Endothelial cell of hepatic sinusoid (primary cell): Measurements from ENCODE around the gene ZNF496.

Experiments
- in situ Hi-C: cut with HindIII; loops from 2 replicates; pipeline ENCODE4 v1.10.0; 2017; ENCODE audit warnings: low sequenced_read_pairs

The ZNF496 gene

DNA sequence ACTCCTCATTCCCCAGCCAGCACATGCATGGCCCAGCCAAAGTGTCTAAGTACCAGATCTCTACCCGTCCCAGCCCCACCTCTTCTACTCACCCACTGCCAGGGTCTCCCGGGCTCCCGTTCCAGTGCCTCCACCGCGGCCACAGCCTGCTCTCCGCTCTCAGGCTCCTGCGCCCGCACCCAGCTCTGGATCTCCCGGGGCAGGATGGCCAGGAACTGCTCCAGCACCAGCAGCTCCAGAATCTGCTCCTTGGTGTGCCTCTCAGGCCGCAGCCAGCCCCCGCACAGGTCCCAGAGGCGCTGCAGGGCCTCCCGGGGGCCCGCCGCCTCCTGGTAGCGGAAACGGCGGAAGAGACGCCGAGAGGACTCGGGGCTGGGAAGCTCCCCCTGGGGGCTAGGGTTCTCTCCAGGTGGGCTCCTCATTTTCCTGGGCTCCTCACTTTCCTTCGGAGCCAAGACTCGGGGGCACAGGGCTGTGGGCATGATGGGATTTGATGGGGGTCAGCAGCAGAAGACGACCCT lies 2.5 kb downstream of the ZNF496 start:
- in situ Hi-C loops: no loop called here

DNA sequence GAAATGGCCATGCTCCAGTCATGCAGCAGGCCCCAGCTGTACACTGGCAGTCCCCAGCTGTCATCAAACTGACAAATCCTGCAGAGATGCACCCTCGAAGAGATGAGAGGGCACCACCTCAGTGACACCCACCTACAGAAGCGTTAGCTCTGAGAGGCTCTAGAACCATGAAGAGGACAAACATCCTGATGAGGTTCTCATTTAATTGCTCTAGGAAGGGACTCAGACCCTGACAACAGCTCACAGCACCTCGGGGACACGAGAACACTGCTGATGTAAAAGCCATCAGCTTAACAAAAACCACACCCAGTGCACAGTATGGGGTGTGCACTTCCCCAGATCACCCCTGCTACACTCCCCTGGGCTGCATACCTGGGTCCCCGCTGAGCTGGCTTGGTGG lies 3.4 kb downstream of the ZNF496 start:
- in situ Hi-C loops: no loop called here

DNA sequence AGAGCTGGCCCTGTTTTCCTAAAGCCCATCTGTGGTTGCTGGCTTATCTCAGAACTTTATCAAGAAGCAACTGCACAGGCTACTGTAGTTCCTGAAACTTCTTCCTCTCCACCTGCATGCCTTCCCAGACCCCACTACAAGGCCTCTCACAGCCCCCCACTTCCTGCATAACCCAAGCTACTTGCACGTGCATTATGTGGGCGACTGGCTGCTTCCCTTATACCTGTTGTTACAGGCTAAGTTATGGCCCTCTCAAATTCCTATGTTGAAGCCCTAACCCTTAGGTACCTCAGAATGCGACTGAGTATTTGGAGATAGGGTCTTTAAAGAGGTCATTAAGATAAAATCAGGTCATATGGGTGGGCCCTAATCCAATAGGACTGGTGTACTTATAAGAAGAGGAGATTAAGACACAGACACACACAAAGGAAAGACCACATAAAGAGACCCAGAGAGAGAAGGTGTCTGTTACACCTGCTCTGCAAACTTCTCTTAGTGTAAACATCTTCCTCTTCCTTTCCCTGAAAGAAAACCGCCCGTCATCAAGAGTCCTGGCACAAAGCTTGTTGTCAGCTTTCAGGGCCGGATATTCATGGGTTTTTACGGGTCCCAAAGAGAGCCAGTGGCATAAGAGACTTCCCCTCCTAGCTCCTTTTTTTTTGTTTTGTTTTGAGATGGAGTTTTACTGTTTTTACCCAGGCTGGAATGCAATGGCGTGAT lies 5.1 kb downstream of the ZNF496 start:
- in situ Hi-C loops: no loop called here

DNA sequence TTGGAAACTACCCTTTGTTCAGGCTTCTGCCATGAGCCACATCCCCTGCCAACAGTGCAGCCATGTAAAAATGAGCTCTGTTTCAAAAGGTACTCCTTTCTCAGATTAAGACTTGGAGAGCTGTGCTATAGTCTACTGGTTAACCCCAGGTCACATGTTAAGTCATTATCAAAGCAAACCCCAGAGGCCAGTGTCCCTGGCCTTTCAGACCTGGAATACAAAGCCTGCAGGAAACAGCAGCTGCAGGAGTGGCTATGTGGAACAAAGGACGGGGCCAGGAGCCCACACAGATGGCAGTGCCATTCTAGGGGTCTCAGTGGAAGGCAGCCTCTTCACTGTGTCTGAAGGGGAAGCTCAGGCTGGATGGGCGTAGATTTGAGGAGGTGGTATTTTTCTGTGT lies 6.7 kb downstream of the ZNF496 start:
- in situ Hi-C loops: no loop called here

DNA sequence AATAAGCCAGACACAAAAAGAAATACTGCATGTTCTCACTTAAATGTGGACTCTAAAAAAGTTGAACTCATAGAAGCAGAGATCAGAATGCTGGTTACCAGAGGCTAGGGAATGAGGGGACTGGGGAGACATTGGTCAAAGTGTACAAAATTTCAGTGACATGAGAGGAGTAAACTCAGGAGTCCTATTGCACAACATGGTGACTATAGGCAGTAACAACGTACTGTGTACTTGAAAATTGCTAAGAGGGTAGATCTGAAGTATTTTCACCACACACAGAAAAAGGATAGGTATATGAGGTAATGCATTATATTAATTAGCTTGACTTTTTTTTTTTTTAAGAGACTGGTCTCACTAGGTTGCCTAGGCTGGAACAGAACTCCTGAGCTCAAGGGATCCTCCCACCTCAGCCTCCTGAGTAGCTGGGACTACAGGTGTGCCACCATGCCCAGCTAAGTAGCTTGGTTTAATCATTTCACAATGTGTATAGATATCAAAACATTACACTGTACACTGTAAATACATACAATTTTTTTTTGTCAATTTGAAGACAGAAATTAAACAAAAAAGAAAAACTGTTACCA lies 7.4 kb downstream of the ZNF496 start:
- in situ Hi-C loops: no loop called here

DNA sequence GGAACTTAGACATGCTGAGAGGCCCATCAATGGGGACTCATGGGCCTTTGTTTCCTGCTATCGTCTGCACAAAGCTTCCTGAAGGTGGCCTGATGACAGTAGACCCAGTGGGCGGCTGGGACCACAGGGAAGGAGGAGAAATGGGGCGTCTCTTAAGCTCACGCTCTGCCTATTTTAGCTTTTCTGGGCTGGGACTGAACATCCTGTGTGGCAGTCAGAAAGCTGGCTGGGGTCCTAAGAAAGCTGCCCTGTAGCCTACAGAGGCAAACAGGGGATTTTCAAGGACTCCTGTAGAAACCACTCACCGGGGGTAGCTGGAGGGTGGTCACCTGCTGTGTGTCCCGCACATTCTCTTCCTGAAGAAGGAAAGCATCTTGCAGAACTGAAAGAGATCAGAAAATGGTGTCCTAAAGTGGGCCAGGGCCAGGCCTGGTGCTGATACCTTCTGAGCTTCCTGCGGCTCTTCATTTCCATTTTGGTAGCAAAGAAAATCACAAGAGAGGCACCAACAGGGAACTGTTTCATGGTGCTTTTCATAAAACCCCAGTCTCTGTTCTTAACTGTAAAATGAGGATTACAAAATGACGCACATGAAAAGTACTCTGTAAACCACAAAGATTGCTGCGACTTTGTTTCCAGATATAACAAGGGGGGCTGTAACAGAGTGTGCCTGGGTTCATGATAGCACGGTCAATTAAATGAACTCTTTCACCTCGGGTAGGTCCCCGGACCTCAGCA lies 8.6 kb downstream of the ZNF496 start:
- in situ Hi-C loops: no loop called here

DNA sequence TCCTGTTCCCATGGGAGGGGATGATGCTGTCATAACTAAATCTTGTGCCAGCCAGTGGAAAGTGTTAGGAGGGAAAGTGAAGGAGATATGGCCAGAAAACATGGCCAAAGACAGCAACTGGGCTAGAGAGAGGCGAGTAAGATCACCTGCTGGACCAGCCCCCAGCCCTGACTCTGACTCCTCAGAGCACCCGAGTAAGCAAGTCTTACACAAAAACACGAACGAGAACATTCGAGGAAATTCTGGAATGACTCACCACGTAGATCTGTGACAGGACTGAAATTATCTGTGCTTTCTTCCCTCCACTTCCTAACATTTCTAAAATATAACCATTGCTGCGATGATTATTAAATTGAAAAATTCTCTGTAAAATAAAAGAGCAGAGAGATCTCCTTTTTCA lies 9.2 kb downstream of the ZNF496 start:
- in situ Hi-C loops: no loop called here

DNA sequence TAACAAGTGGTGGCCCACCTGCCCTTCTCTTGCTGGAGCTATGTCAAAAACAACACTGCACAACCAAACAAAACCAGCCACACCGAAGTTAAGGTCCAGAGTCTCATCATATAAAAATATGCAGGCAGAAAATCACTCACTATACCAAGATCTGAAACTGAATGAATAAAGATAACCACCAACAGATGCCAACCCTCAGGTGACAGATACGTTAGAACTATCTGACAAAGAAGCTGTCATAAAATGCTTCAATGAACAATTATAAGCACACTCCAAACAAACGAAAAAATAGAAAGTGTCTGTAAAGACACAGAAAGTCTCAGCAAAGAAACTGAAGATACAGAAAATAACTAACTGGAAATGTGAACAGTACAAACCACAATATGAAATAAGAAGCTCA lies 14.0 kb downstream of the ZNF496 start:
- in situ Hi-C loops: no loop called here

DNA sequence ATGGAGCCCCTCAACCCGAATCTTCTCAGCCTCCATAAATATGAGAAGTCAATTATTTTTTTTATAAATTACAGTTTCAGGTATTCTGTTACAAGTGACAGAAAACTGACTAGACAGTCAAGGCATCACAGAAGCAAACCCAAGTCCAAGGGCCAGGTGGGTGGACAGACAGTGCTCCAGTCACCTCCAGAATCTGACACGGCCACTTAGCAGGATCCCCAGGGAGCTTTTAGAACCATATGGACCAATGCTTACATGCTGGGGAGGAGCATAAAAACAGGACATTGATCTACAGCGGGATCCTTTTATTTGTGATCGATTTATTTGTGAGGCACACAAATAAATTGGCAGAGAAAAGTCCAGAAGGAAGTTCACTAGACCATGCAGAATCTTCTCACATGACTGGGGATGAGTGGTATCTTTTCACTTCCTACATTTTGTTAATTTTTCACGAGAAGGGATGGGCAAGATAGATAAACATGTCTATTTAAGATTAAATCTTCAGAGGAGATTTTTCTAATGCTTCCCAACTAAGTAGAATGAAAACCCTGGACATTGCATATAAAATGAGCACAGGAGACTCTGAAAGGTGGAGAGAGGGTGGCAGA lies 15.0 kb downstream of the ZNF496 start:
- in situ Hi-C loops: no loop called here

DNA sequence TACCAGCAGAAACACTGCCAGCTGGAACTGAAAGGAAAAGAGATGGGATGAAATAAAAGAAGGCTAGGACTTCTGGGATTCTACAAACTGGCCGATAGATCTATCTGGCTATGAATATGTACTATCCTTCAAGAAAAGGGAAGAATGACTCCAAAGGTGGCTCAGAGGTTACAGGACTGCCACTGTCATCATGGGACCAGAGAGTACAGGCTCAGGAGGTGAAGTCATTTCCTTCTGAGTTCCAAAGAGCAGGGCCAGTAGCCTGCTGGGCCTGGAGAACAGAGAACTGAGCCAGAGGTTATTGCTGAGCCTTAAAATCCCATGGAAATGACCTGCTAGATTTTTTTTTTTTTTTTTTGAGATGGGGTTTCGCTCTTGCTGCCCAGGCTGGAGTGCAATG lies 27.6 kb downstream of the ZNF496 start:
- in situ Hi-C loops: no loop called here

DNA sequence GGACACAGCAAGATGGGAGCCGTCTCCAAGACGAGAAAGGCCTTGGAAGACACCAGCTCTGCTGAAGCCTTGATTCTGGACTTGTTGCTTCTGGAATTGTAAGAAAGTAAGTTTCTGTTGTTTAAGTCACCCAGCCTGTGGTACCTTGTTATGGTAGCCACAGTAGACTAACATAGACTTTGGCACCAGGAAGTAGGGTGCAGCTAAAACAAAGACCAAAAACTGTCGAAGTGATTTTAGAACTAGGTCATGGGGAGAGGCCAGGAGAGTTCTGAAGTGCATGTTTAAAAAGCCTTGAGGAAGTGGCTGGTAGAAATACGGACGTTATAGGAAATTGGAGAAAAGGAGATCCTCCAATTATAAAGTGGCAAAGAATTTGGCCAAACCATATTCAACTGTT lies 28.5 kb downstream of the ZNF496 start:
- in situ Hi-C loops: no loop called here

DNA sequence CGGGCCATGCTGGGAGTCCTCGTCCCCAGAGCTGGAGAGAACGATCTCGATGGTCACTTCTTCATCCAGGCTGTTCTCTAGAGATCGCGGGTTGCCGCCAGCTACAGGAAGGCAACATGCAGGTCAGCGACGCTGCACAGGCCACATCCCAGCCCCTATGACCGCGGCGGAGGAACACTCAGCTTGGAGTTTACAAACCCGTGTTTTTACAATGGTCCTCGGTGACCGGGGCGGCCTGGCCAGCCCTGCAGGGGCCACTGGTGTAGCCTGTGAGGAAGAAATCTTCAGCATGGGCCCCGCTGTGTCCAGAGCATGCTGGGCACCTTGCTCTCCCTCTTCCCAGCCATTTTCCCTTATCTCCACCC lies 30.5 kb downstream of the ZNF496 start:
- in situ Hi-C loops: no loop called here

DNA sequence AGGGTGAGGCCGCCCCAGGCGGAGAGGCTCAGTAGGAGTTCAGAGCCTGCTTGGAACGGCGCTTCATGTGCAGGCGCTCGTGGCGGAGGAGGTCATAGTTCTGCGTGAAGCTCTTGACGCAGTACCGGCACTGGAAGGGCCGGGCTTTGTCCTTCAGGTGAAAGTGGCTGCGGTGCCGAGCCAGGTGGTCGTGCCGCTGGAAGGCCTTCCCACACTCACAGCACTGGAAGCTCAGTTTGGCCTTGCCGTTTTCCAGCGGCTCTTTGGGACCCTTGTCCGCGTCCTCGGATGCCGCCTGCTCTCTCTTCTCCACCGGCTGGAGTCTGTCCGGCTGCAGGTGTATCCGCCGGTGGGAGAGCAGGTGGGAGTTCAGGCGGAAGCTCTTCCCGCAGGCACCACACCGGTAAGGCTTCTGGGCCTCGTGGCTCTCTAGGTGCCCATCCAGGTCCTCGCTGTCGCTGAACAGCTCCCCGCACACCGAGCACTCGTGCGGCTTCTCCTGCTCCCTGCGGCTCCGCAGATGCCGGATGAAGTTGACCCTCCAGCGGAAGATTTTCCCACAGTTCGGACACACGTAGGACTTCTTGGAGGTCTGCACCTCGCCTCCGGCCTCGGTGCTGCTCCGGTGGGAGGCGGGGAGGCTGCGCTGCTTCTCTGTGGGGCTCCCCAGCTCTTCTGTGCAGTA lies 31.0 kb downstream of the ZNF496 start:
- in situ Hi-C loops: no loop called here

DNA sequence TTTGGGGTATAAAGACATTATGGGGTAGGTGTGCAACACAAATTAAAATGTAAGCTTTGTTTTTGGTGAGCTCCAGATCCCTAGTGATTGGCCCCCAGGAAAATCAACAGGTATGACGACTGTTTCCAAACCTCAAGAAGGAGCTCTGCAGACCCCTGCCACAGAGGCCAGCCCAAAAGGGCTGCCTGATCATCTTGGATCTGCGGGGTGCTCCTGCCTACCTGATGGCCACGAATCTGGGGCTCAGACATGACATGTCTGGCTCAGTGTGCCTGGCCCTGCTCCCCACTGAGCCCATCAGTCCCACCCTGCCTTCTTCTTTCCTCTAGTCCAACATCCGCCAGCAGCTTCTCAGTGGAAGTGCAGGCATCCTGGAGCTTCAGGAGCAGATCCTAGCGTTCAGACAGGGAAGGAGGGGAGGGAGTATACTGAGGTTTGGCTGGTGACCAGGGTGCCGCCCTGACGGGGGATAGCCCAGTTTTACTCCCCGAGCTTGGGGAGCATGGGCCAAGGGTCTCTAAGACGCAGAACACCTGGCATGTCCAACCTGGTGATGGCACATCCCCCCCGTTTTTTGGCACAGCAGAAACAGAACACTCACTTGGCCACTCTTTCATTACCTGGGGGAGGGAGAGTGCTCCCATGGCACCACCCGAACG lies 31.8 kb downstream of the ZNF496 start:
- in situ Hi-C loops: no loop called here

DNA sequence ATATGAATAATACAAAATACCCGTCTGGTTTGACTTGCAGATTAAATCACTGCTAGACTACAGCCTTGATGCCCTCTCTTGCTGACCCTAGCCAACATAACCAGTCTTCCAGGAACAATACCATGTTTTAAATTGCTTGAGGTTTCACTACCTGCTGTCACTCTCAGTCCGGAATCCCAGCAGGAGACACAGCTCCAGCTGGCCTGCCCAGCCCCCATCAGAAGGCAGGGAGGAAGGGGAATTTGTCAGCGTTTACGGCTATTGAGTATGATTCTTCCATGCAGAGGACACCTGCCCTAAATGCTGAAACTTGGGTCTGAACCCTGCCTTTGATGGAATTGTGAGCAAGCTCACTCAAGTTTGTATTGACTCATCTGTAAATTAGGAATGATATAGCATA lies 33.0 kb downstream of the ZNF496 start:
- in situ Hi-C loops: no loop called here

DNA sequence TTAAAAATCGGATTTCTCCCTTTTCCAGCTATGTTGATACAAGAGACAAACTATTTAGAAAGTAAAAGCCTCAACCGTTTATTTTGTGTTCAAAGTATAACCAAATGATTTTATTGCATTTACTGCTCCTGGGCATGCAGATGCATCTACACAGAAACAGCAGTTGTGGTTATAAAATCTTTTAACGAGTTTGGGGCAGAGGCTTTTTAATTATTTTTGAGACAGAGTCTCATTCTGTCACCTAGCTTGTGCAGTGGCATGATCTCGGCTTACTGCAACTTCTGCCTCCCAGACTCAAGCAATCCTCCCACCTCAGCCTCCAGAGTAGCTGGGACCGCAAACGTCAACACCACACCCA lies 33.6 kb downstream of the ZNF496 start:
- in situ Hi-C loops: no loop called here

DNA sequence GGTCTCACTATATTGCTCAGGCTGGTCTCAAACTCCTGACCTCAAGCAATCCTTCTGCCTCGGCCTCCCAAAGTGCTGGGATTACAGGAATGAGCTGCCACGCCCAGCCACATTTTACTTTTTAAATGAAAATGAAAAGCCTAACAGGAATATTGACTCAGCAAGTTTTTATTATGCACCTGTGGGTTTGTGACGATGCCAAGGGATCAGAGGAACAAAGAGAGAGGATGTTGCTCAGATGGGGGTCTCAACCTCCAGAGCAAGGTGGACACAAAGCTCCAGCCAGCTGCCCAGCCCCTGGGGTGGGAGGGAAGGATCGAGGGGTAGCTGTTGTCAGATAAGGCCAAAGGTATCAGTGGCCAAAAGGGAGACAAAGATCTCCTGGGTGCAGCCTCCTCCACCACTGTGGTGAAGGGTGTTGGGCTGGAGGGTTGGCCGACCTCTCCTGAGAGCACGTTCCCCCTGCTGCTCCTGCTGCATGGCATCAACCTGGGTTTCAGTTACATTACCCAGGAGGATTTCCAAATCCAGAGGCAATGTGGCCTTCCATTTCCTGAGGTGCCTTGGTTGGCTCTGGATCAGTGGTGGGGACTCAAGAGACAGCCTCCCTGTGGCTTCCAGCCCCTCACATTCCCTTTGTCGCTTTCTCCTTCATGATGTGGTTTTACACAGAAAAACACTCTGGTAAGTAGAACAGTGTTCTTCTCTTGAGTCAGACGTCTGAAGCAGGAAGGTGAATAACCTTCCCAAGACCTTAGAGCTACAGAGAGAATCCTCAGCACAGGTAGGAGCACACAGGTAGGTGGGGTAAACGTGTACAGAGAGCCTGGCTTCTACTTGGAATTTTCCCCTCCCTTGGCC lies 34.2 kb downstream of the ZNF496 start:
- in situ Hi-C loops: no loop called here

DNA sequence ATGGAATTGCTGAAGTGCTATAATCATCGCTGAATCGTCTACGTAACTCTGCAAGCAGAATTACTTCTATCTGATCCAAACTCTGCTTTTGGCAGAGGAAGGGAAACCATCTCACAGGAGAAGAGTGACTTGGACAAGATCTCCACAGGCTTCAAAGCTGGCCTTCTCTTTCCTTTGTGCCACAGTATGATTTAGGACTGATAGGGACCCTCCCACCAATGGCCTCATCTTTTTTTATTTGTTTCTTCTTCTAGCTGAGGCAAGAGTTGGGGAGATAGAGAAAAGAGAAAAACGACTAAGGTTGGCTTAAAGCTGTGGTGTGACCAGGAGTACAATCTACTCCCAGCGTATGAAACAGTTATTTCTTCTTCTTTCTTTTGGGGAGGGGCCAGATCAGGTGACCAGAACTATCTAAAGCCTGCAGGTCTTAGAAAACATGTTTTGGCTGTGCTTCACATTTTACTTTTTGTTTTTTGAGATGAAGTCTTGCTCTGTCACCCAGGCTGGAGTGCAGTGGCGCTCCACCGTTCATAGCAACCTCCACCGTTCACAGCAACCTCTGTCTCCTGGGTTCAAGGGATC lies 35.0 kb downstream of the ZNF496 start:
- in situ Hi-C loops: no loop called here

DNA sequence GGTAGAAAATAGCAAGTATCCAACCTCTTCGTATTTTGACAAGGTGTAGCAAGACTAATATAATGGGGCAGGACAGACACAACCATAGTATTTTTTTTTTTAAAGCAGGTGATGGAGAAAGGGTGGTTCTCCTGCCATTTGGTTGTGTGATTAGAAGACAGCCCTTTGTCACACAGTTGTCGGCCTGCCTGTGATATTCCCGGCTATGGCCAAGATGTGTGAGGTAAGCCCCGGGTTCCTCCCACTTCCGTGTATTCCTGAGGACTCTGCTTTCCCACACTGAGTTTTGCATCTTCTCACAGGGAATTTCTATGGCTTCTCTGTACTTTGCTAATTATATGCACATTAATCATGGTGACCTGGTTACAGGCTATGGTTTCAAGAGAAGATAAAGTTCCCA lies 35.9 kb downstream of the ZNF496 start:
- in situ Hi-C loops: no loop called here
